Cardiac muscle cell (in vitro differentiated cells and primary cell): ENCODE measurements around the gene PHTF2. TPM values are rescaled to one million over a fixed set of nuclear protein-coding genes. Genes with fewer than 3 reads are reported as not detected.

Experiments used
- DNase-seq, 2 donors: peaks; one replicate each; pipeline versions ENCODE4 v3.0.0 to v3.0.0-alpha.2; 2010 to 2017; ENCODE audit warnings: low read depth in 1 of 2, low spot score in 1 of 2
- H3K27ac ChIP-seq: fragments of 200-600 bp; sonication (generic); 2 replicates; pipeline ENCODE4 v1.5.1; 2016
- H3K27me3 ChIP-seq: fragments of 200-600 bp; sonication (generic); 2 replicates; pipeline ENCODE4 v1.6.0; 2016; ENCODE audit warnings: control low read depth
- H3K36me3 ChIP-seq: fragments of 200-600 bp; sonication (generic); 2 replicates; pipeline ENCODE4 v1.5.1; 2016; ENCODE audit warnings: control low read depth
- H3K4me1 ChIP-seq: fragments of 200-600 bp; sonication (generic); 2 replicates; pipeline ENCODE4 v1.8.1; 2017; ENCODE audit warnings: low read depth, mild to moderate bottlenecking, mixed run types
- H3K4me3 ChIP-seq: fragments of 200-600 bp; sonication (generic); 2 replicates; pipeline ENCODE4 v1.5.1; 2016; ENCODE audit warnings: mild to moderate bottlenecking
- H3K9me3 ChIP-seq: fragments of 200-600 bp; sonication (generic); 2 replicates; pipeline ENCODE4 v1.5.1; 2017; ENCODE audit warnings: low read depth, mild to moderate bottlenecking, control low read depth
- CTCF ChIP-seq: IDR thresholded peaks from 2 replicates; pipeline ENCODE4 v1.5.1; 2012; ENCODE audit warnings: low read depth, mild to moderate bottlenecking, low read length
- polyA plus RNA-seq: library from polyadenylated mRNA; unstranded; fragments of >200 nt; fragmentation: Nextera tagmentation; extraction: Ambion mirVana; gene quantifications from 2 replicates; pipeline ENCODE4 v1.2.1, GENCODE V29; 2016
- total RNA-seq: library from RNA; depleted of rRNA; stranded (reverse); fragments of >200 nt; gene quantifications from 2 replicates; pipeline ENCODE4 v1.2.3, GENCODE V29; 2016

The PHTF2 gene
- total and polyA plus RNA-seq, 2 experiments from 2014 or later: 28.4 to 36.6 TPM

- DNase-seq: no peak
- Histone ChIP-seq H3K9me3 (no peaks in the 10 kb centered on the region), H3K27me3 (no peaks in the 10 kb centered on the region), H3K27ac (no peak overlapping the region), H3K36me3 (peaks cover 4% of the 10 kb centered on the region), H3K4me3 (no peak overlapping the region), H3K4me1 (peaks cover 11% of the 10 kb centered on the region)
- no peak for TF ChIP-seq CTCF
Observed at GRCh38 chr7:77794000-77794399, 4.6 kb upstream of the PHTF2 start.

- no peak for DNase-seq
- Histone ChIP-seq H3K27me3 (no peaks in the 10 kb centered on the region), H3K4me3 (no peak overlapping the region), H3K4me1 (peaks cover 22% of the 10 kb centered on the region), H3K27ac (no peak overlapping the region), H3K36me3 (peaks cover 4% of the 10 kb centered on the region), H3K9me3 (no peaks in the 10 kb centered on the region)
- TF ChIP-seq CTCF: no peak
Observed at GRCh38 chr7:77796109-77796508, 2.5 kb upstream of the PHTF2 start.

GRCh38 chr7:77796960-77797359, 1.6 kb upstream of the PHTF2 start:
- H3K4me3 ChIP-seq: peak overlapping the region; percentile 79
- peaks cover 4% of the 10 kb centered on the region for H3K36me3 ChIP-seq
- no peak for TF ChIP-seq CTCF
- no peaks in the 10 kb centered on the region for H3K27me3 ChIP-seq
- H3K4me1 ChIP-seq: peaks cover 22% of the 10 kb centered on the region
- H3K9me3 ChIP-seq: no peaks in the 10 kb centered on the region
- no peak for DNase-seq
- H3K27ac ChIP-seq: no peak overlapping the region

GRCh38 chr7:77797734-77798393, 709 bp upstream of the PHTF2 start:
- no peak for TF ChIP-seq CTCF
- Histone ChIP-seq H3K4me1 (peaks cover 22% of the 10 kb centered on the region), H3K27me3 (no peaks in the 10 kb centered on the region), H3K9me3 (no peaks in the 10 kb centered on the region), H3K4me3 (peak overlapping the region; percentile 79), H3K27ac (peak overlapping the region; percentile 82), H3K36me3 (peaks cover 4% of the 10 kb centered on the region)
- peak in 1 of 2 donors; percentile 78 for DNase-seq

GRCh38 chr7:77799078-77799964, 748 bp downstream of the PHTF2 start:
- H3K4me1 ChIP-seq: peaks cover 22% of the 10 kb centered on the region
- H3K27me3 ChIP-seq: no peaks in the 10 kb centered on the region
- H3K9me3 ChIP-seq: no peaks in the 10 kb centered on the region
- H3K27ac ChIP-seq: peak overlapping the region; percentile 85
- H3K36me3 ChIP-seq: no peaks in the 10 kb centered on the region
- H3K4me3 ChIP-seq: peak overlapping the region; percentile 90
- no peak for TF ChIP-seq CTCF
- peak; percentile 42 to 70 for DNase-seq
